Thyroid gland (tissue), 4 donors: ENCODE measurements around the gene ING4. TPM values are rescaled to one million over a fixed set of nuclear protein-coding genes. Genes with fewer than 3 reads are reported as not detected.

Source experiments
- DNase-seq, 2 donors: peaks; one replicate each; pipeline ENCODE4 v3.0.0-alpha.2; 2019
- H3K27ac ChIP-seq, 3 donors: fragments of 200-600 bp; sonication (generic); 1 replicate in 2 of 3; 2 replicates in 1 of 3; pipeline ENCODE4 v1.5.1; 2016 to 2019; ENCODE audit warnings: mild to moderate bottlenecking in 1 of 3, moderate library complexity in 1 of 3
- H3K27me3 ChIP-seq: fragments of 200-600 bp; sonication (generic); one replicate; pipeline ENCODE4 v1.5.1; 2019
- H3K36me3 ChIP-seq, 2 donors: fragments of 200-600 bp; sonication (generic); one replicate each; pipeline ENCODE4 v1.5.1; 2016 to 2019
- H3K4me1 ChIP-seq, 2 donors: fragments of 200-600 bp; sonication (generic); one replicate each; pipeline ENCODE4 v1.5.1; 2017 to 2019
- H3K4me3 ChIP-seq, 3 donors: fragments of 200-600 bp; sonication (generic); replicated peaks in 1 of 3; 1 replicate in 2 of 3; 2 replicates in 1 of 3; pipeline ENCODE4 v1.5.1; 2016; ENCODE audit warnings: mild to moderate bottlenecking in 1 of 3
- H3K9me3 ChIP-seq: fragments of 200-600 bp; sonication (generic); one replicate; pipeline ENCODE4 v1.5.1; 2017
- POLR2A ChIP-seq, 2 donors: fragments of 450-650 bp; IDR thresholded peaks; one replicate each; pipeline ENCODE4 v1.6.1; 2017; ENCODE audit warnings: antibody characterized with exemption in 2 of 2, mild to moderate bottlenecking in 2 of 2, moderate library complexity in 1 of 2
- WGBS, 2 donors: methylation state at CpG; one replicate each; pipeline ENCODE4 v1.1.5; 2017; 5-methylcytosine and 5-hydroxymethylcytosine counted together
- intact Hi-C: fragments of 100-400 bp; cut with DNase I; formaldehyde crosslinking; loops from one replicate; pipeline ENCODE4 v1.15.1; 2023
- total RNA-seq, 4 donors: library from RNA; depleted of rRNA; stranded (reverse); fragments of >200 nt; gene quantifications; one replicate each; pipeline ENCODE4 v1.2.3, GENCODE V29; 2016
- TF ChIP-seq, protein P1 (sequence below), 6 experiments: fragments of 200-600 bp in 3 of 6; fragments of 450-650 bp in 3 of 6; sonication (generic) in 3 of 6; IDR thresholded peaks; one replicate each; pipeline ENCODE4 v1.5.1; 2016 to 2019; ENCODE audit warnings: antibody characterized with exemption in 6 of 6, mild to moderate bottlenecking in 2 of 6, inconsistent platforms in 1 of 6, moderate library complexity in 1 of 6

The ING4 gene
- total RNA-seq, 4 donors from 2014 or later, result 52.7 to 85.1 (median 67.2) TPM

DNA sequence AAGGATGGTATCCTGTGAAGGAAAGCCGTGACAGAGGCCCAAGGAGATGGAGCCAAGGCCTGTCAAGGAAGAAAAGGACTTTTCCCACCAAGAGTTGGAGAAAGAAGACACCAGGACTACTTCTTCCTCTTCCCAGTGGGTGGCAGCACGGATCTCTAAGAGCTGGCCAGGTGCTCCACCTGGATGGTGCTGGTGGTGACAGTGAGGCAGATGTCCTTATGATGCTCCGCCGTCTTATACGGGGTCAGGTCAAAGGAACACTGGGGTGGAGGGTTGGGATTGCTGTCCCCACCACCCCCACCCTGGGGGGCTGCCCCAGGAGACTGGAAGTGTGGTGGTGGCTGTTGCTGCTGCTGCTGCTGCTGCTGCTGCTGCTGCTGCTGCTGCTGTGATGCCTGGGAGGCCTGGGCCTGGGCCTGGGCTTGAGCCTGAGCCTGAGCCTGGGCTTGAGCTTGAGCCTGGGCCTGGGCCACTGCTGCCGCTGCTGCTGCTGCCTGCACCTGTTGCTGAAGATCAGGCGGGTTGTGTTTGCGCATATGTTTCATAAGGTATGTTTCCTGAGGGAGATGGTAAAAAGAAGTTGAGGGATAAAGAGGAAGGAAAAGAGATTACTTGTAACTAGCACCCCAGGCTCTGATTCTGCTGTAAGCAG is 4.8 kb upstream of the ING4 start:
- H3K27ac ChIP-seq, result no peak overlapping the region
- H3K4me1 ChIP-seq, result no peaks in the 10 kb centered on the region
- H3K36me3 ChIP-seq, result peaks cover 55 to 60% of the 10 kb centered on the region in 2 donors
- TF ChIP-seq POLR2A (IDR thresholded peaks at IDR 0.05), result no peak
- TF ChIP-seq, protein P1, sequence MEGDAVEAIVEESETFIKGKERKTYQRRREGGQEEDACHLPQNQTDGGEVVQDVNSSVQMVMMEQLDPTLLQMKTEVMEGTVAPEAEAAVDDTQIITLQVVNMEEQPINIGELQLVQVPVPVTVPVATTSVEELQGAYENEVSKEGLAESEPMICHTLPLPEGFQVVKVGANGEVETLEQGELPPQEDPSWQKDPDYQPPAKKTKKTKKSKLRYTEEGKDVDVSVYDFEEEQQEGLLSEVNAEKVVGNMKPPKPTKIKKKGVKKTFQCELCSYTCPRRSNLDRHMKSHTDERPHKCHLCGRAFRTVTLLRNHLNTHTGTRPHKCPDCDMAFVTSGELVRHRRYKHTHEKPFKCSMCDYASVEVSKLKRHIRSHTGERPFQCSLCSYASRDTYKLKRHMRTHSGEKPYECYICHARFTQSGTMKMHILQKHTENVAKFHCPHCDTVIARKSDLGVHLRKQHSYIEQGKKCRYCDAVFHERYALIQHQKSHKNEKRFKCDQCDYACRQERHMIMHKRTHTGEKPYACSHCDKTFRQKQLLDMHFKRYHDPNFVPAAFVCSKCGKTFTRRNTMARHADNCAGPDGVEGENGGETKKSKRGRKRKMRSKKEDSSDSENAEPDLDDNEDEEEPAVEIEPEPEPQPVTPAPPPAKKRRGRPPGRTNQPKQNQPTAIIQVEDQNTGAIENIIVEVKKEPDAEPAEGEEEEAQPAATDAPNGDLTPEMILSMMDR (IDR thresholded peaks at IDR 0.05), result no peak
- no peak overlapping the region for H3K4me3 ChIP-seq
- intact Hi-C loops, result loop anchor here (10.0 kb wide), 1 partner anchor 57 kb away; the partner anchor contains the start of gene COPS7A
- no peak for DNase-seq
- WGBS, 2 donors, result 83 to 88% methylated on average over 8 of the region's 8 CpGs
- H3K9me3 ChIP-seq, result no peaks in the 10 kb centered on the region
- H3K27me3 ChIP-seq, result no peaks in the 10 kb centered on the region

DNA sequence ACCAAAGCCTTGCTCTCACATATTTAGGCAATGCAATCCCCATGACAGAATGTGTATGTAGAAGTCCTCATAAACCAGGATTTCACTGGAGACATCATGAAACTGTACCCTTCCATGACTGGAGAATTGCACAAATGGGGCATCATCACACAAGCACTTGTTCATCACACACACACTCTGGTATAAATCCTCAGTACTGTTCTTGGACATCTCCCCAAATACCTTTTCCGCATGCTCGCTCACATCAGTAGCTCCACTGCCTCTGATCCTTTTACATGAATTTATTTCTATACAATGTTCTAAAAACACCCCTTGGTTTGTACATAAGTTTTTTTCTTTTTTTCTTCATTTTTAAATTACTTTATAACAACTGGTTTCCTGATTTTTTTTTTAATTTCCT is 3.3 kb upstream of the ING4 start:
- H3K27me3 ChIP-seq, result no peaks in the 10 kb centered on the region
- intact Hi-C loops, result loop anchor here (10.0 kb wide), 1 partner anchor 59 kb away; the partner anchor contains the start of gene COPS7A
- H3K4me3 ChIP-seq, result no peak overlapping the region
- no peak overlapping the region for H3K27ac ChIP-seq
- peaks cover 9 to 10% of the 10 kb centered on the region in 2 donors for H3K4me1 ChIP-seq
- no peak for DNase-seq
- TF ChIP-seq POLR2A (IDR thresholded peaks at IDR 0.05), result no peak
- TF ChIP-seq, protein P1 (IDR thresholded peaks at IDR 0.05), result no peak
- no peaks in the 10 kb centered on the region for H3K9me3 ChIP-seq
- 93 to 95% methylated on average over 2 of the region's 2 CpGs for WGBS, 2 donors
- H3K36me3 ChIP-seq, result peaks cover 41 to 45% of the 10 kb centered on the region in 2 donors

DNA sequence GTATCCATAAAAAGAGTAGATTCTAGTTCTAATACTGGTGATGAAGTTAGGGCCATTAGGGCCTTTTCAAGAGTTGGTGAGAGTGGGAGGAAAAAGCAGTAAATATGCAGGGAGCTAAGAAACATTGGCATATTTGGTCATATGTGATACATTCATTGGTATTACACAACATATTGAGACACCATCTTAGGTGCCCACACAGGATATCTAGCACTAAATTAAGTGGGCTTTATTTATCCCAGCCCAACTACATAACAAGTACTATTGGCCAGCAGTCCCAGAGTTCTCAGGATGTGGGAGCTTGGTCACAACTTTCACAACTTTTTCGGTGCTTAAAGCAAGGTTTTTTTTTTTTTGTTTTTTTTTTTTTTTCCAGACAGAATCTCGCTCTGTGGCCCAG is 2.0 kb upstream of the ING4 start:
- DNase-seq, result no peak
- Histone ChIP-seq H3K4me1 (peaks cover 9 to 10% of the 10 kb centered on the region in 2 donors), H3K9me3 (no peaks in the 10 kb centered on the region), H3K36me3 (peaks cover 28 to 32% of the 10 kb centered on the region in 2 donors), H3K27ac (no peak overlapping the region), H3K4me3 (no peak overlapping the region), H3K27me3 (no peaks in the 10 kb centered on the region)
- no peak for TF ChIP-seq POLR2A (IDR thresholded peaks at IDR 0.05)
- TF ChIP-seq, protein P1 (IDR thresholded peaks at IDR 0.05), result no peak
- intact Hi-C loops, result loop anchor here (10.0 kb wide), 1 partner anchor 60 kb away; the partner anchor contains the start of gene COPS7A
- WGBS, 2 donors, result 87 to 91% methylated on average over 2 of the region's 2 CpGs

DNA sequence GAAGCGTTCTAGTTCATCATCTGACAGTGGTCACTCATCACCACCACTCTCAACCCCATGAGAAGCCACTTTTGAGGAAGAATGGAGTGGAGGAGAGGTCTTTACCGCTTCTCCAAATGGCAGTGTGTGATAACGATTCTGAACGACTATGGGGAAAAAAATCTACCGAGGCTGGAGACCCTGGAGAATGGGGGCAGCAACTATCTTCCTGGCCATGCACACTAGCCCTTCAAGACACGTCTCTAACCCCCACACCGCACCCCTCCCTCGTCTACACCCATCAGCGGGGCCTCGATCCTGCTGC is 365 bp downstream of the ING4 start:
- Histone ChIP-seq H3K9me3 (no peaks in the 10 kb centered on the region), H3K27ac (peak overlapping the region; percentile 24 to 71 (median 41)), H3K4me1 (peaks cover 9 to 10% of the 10 kb centered on the region in 2 donors), H3K27me3 (no peaks in the 10 kb centered on the region), H3K4me3 (peak overlapping the region; percentile 30 to 61 (median 51)), H3K36me3 (peaks cover 8 to 12% of the 10 kb centered on the region in 2 donors)
- DNase-seq, result no peak
- no peak for TF ChIP-seq POLR2A (IDR thresholded peaks at IDR 0.05)
- TF ChIP-seq, protein P1 (IDR thresholded peaks at IDR 0.05), result no peak
- intact Hi-C loops, result loop anchor here (10.0 kb wide), 1 partner anchor 62 kb away; the partner anchor contains the start of gene COPS7A
- 2 to 6% methylated on average over 10 of the region's 10 CpGs for WGBS, 2 donors

DNA sequence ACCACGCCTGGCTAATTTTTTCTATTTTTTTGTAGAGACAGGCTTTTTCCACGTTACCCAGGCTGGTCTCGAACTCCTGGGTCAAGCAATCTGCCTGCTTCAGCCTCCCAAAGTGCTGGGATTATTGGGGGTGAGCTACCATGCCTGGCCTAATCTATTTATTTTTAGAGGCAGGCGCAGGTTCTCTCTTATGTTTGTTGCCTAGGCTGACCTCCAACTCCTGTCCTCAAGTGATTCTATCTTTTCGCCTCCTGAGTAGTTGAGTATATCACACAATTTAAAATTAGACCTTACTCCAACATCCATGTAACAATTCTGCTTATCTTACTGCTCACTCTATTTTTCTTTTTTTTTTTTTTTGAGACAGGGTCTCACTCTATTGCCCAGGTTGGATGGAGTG is 8.9 kb downstream of the ING4 start:
- 92 to 99% methylated on average over 5 of the region's 5 CpGs for WGBS, 2 donors
- H3K36me3 ChIP-seq, result peaks cover 44 to 55% of the 10 kb centered on the region in 2 donors
- no peak for DNase-seq
- intact Hi-C loops, result loop anchor here (5.0 kb wide), 1 partner anchor 43 kb away; no protein-coding TSS in a partner anchor
- TF ChIP-seq, protein P1 (IDR thresholded peaks at IDR 0.05), result no peak
- TF ChIP-seq POLR2A (IDR thresholded peaks at IDR 0.05), result no peak
- H3K27me3 ChIP-seq, result no peaks in the 10 kb centered on the region
- H3K4me3 ChIP-seq, result no peak overlapping the region
- H3K4me1 ChIP-seq, result no peaks in the 10 kb centered on the region
- H3K27ac ChIP-seq, result no peak overlapping the region
- H3K9me3 ChIP-seq, result no peaks in the 10 kb centered on the region
